HUES6 (cell line): ENCODE measurements around the gene PSMC1.

Experiments used
- H3K27ac ChIP-seq: 2 replicates; pipeline ENCODE4 v1.7.0; 2013; ENCODE audit warnings: low read depth, mild to moderate bottlenecking, low read length, inconsistent platforms
- H3K27me3 ChIP-seq: 2 replicates; pipeline ENCODE4 v1.6.1; 2013; ENCODE audit warnings: low read length; ENCODE audit not compliant: control insufficient read depth, insufficient read depth
- H3K36me3 ChIP-seq: 2 replicates; pipeline ENCODE4 v1.6.1; 2013; ENCODE audit warnings: low read length; ENCODE audit not compliant: control insufficient read depth, insufficient read depth
- H3K4me1 ChIP-seq: 2 replicates; pipeline ENCODE4 v1.6.1; 2013; ENCODE audit warnings: low read length; ENCODE audit not compliant: control insufficient read depth, insufficient read depth
- H3K4me3 ChIP-seq: 2 replicates; pipeline ENCODE4 v1.5.1; 2013; ENCODE audit warnings: low read depth, low read length
- H3K9ac ChIP-seq: one replicate; pipeline ENCODE4 v1.6.1; 2013; ENCODE audit warnings: mild to moderate bottlenecking, low read length
- H3K9me3 ChIP-seq: 2 replicates; pipeline ENCODE4 v1.6.1; 2013; ENCODE audit warnings: low read depth, low read length; ENCODE audit not compliant: control insufficient read depth, insufficient read depth

Gene PSMC1

GRCh38 chr14:90303473-90303872 lies 47.1 kb downstream of the PSMC1 start:
- Histone ChIP-seq H3K4me1 (peaks cover 25% of the 10 kb centered on the region), H3K4me3 (no peak overlapping the region; the same call in 1 of the 2 replicates), H3K9me3 (no peaks in the 10 kb centered on the region), H3K27me3 (no peaks in the 10 kb centered on the region), H3K36me3 (peaks cover 29% of the 10 kb centered on the region), H3K27ac (no peak overlapping the region), H3K9ac (no peak overlapping the region)

DNA sequence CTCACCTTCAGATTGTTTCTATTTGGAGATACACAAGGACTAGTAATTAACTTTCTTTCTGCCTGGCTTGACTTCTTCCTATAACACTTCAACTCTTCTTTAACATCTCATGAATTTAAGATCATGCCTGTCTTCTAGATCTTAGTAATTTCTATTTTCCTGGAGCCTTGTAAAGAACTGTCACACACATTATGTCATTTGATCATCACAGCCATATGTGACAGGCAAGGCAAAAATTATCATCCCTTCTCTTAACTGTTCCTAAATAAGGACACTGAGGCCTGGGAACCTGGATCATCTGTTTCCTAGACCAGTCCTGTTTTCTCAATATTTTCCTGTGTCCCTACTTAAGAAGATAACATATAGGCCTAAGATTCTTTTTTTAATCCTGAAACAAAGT lies 48.1 kb downstream of the PSMC1 start:
- no peaks in the 10 kb centered on the region for H3K27me3 ChIP-seq
- no peak overlapping the region for H3K9ac ChIP-seq
- peaks cover 25% of the 10 kb centered on the region for H3K4me1 ChIP-seq
- H3K27ac ChIP-seq: no peak overlapping the region
- no peak overlapping the region for H3K4me3 ChIP-seq
- H3K9me3 ChIP-seq: no peaks in the 10 kb centered on the region
- H3K36me3 ChIP-seq: peaks cover 28% of the 10 kb centered on the region

DNA sequence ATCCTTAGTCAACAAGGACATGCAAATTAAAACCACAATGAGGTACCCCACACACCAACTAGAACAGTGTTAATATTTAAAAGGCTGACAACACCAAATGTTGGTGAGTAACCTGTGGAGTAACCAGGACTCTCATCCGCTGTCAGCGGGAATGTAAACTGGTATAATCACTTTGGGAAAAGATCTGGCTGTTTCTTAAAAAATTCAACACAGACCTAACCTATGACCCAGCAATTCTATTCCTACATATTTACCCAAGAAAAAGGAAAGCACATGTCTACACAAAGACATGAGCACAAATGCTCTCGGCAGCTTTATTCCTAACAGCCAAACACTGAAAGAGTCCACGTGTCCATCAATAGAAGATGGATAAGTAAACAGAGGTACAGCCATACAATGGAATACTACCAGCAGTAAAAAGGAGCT lies 48.8 kb downstream of the PSMC1 start:
- Histone ChIP-seq H3K4me1 (peaks cover 25% of the 10 kb centered on the region), H3K27me3 (no peaks in the 10 kb centered on the region), H3K9me3 (no peaks in the 10 kb centered on the region), H3K4me3 (no peak overlapping the region), H3K36me3 (peaks cover 22% of the 10 kb centered on the region), H3K9ac (no peak overlapping the region), H3K27ac (no peak overlapping the region)

DNA sequence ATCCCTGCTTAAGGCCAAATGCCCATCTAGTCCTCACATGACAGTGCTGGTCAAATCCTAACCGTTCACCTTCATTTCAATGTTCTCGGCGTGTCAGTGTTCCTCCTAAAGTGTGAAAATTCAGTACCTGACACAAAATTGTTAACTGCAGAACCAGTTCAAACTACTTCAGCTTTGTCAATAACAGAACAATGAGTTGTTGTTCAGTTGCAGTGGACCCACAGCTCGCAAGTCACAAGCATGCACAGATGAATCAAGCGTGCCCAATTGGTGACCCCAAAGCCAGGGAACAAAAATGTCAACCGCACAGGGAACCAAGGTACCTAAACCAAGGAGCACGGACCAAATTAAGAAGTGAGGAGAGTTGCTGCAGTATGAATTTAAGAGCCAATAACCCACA lies 52.2 kb downstream of the PSMC1 start:
- Histone ChIP-seq H3K4me1 (peaks cover 8% of the 10 kb centered on the region), H3K9ac (no peak overlapping the region), H3K4me3 (no peak overlapping the region), H3K27ac (no peak overlapping the region), H3K27me3 (no peaks in the 10 kb centered on the region), H3K36me3 (peaks cover 39% of the 10 kb centered on the region), H3K9me3 (no peaks in the 10 kb centered on the region)

- Histone ChIP-seq H3K9ac (no peak overlapping the region), H3K27me3 (no peaks in the 10 kb centered on the region), H3K4me1 (no peaks in the 10 kb centered on the region), H3K4me3 (no peak overlapping the region), H3K36me3 (peaks cover 35% of the 10 kb centered on the region), H3K27ac (no peak overlapping the region), H3K9me3 (no peaks in the 10 kb centered on the region)
These were observed 60.9 kb downstream of the PSMC1 start for GRCh38 chr14:90317286-90317685.

GRCh38 chr14:90318016-90318415 lies 61.7 kb downstream of the PSMC1 start:
- H3K27ac ChIP-seq: no peak overlapping the region
- no peaks in the 10 kb centered on the region for H3K4me1 ChIP-seq
- no peaks in the 10 kb centered on the region for H3K9me3 ChIP-seq

DNA sequence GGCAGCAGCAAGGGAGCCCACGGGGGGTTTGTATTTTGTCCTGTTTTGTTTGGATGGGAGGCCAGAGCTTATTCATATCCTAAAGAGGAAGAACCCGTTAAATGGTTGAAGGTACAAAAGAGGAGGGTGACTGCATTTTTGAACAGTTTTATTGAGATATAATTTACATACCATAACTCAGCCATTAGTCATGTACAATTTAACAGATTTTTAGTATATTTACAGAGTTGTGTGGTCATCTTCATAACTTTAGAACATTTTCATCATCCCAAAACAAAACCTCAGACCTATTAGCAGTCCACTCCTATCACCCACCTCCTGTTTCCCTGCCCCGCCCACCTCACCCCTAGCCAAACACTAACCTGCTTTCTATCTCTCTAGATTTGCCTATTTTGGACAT lies 62.8 kb downstream of the PSMC1 start:
- no peaks in the 10 kb centered on the region for H3K9me3 ChIP-seq
- peaks cover 23% of the 10 kb centered on the region for H3K36me3 ChIP-seq
- H3K4me3 ChIP-seq: no peak overlapping the region
- no peaks in the 10 kb centered on the region for H3K27me3 ChIP-seq
- no peaks in the 10 kb centered on the region for H3K4me1 ChIP-seq
- no peak overlapping the region for H3K27ac ChIP-seq
- no peak overlapping the region for H3K9ac ChIP-seq

More at GRCh38 chr14:90318016-90318415, 61.7 kb downstream of the PSMC1 start:
- no peak overlapping the region for H3K9ac ChIP-seq
- H3K36me3 ChIP-seq: peaks cover 33% of the 10 kb centered on the region
- no peak overlapping the region for H3K4me3 ChIP-seq
- H3K27me3 ChIP-seq: no peaks in the 10 kb centered on the region

GRCh38 chr14:90319634-90320541 lies 63.5 kb downstream of the PSMC1 start:
- Histone ChIP-seq H3K36me3 (peaks cover 19% of the 10 kb centered on the region), H3K9ac (no peak overlapping the region), H3K4me3 (no peak overlapping the region), H3K9me3 (no peaks in the 10 kb centered on the region), H3K4me1 (no peaks in the 10 kb centered on the region), H3K27ac (no peak overlapping the region), H3K27me3 (no peaks in the 10 kb centered on the region)

GRCh38 chr14:90321891-90322290 lies 65.5 kb downstream of the PSMC1 start:
- Histone ChIP-seq H3K4me1 (no peaks in the 10 kb centered on the region), H3K36me3 (peaks cover 6% of the 10 kb centered on the region; the same call in 1 of the 2 replicates), H3K9ac (no peak overlapping the region), H3K27me3 (no peaks in the 10 kb centered on the region), H3K4me3 (no peak overlapping the region), H3K27ac (no peak overlapping the region), H3K9me3 (no peaks in the 10 kb centered on the region)
